Mesenchymal stem cell (in vitro differentiated cells and primary cell): Measurements from ENCODE around the gene HDLBP.

Source experiments
- DNase-seq: peaks from one replicate; pipeline ENCODE4 v3.0.0-alpha.2; 2013
- H2AFZ ChIP-seq: one replicate; pipeline ENCODE4 v1.6.1; 2013; ENCODE audit warnings: low read depth, mild to moderate bottlenecking, control low read depth, inconsistent platforms, low read length, moderate library complexity
- H2AK5ac ChIP-seq: 2 replicates; pipeline ENCODE4 v1.6.1; 2013; ENCODE audit warnings: low read length, moderate library complexity, mild to moderate bottlenecking, inconsistent platforms; ENCODE audit not compliant: severe bottlenecking
- H2BK120ac ChIP-seq: one replicate; pipeline ENCODE4 v1.6.1; 2013; ENCODE audit warnings: low read depth, mild to moderate bottlenecking, inconsistent platforms, low read length, moderate library complexity
- H2BK12ac ChIP-seq, 2 experiments: one replicate each; pipeline ENCODE4 v1.6.1; 2013; ENCODE audit warnings: inconsistent platforms in 2 of 2, low read length in 2 of 2, mild to moderate bottlenecking in 2 of 2, moderate library complexity in 2 of 2, control low read depth in 1 of 2
- H2BK15ac ChIP-seq: one replicate; pipeline ENCODE4 v1.6.1; 2013; ENCODE audit warnings: mild to moderate bottlenecking, low read depth, inconsistent platforms; ENCODE audit not compliant: poor library complexity, severe bottlenecking
- H2BK5ac ChIP-seq: 2 replicates; pipeline ENCODE4 v1.6.1; 2013; ENCODE audit warnings: low read depth, mild to moderate bottlenecking, low read length, control low read depth, inconsistent platforms; ENCODE audit not compliant: poor library complexity, severe bottlenecking
- H3K14ac ChIP-seq, 2 experiments: one replicate each; pipeline ENCODE4 v1.6.1; 2013; ENCODE audit warnings: inconsistent platforms in 2 of 2, low read length in 2 of 2, control low read depth in 1 of 2, mild to moderate bottlenecking in 1 of 2, moderate library complexity in 1 of 2
- H3K18ac ChIP-seq, 2 experiments: one replicate each; pipeline ENCODE4 v1.6.1; 2013; ENCODE audit warnings: inconsistent platforms in 2 of 2, low read length in 2 of 2, control low read depth in 1 of 2, low read depth in 1 of 2, mild to moderate bottlenecking in 1 of 2
- H3K23ac ChIP-seq, 2 experiments: one replicate each; pipeline ENCODE4 v1.6.1; 2013; ENCODE audit warnings: inconsistent platforms in 2 of 2, low read length in 2 of 2, mild to moderate bottlenecking in 2 of 2, moderate library complexity in 2 of 2, control low read depth in 1 of 2
- H3K27ac ChIP-seq: 2 replicates; pipeline ENCODE4 v1.5.1; 2013; ENCODE audit warnings: mild to moderate bottlenecking, moderate library complexity, low read length, control low read depth, inconsistent platforms; ENCODE audit not compliant: poor library complexity, severe bottlenecking
- H3K27me3 ChIP-seq, 2 experiments: 2 replicates each; pipeline versions ENCODE4 v1.6.1 to v1.7.0; 2013; ENCODE audit warnings: low read length in 2 of 2, mild to moderate bottlenecking in 2 of 2, moderate library complexity in 2 of 2, control low read depth in 1 of 2, inconsistent platforms in 1 of 2; ENCODE audit not compliant: control insufficient read depth in 1 of 2, insufficient read depth in 1 of 2
- H3K36me3 ChIP-seq, 2 experiments: 2 replicates each; pipeline versions ENCODE4 v1.6.1 to v1.7.0; 2013; ENCODE audit warnings: low read length in 2 of 2, control low read depth in 1 of 2, inconsistent platforms in 1 of 2, low read depth in 1 of 2, mild to moderate bottlenecking in 1 of 2; ENCODE audit not compliant: insufficient read depth in 2 of 2, control insufficient read depth in 1 of 2
- H3K4ac ChIP-seq, 2 experiments: one replicate each; pipeline ENCODE4 v1.6.1; 2013; ENCODE audit warnings: inconsistent platforms in 2 of 2, low read length in 2 of 2, mild to moderate bottlenecking in 2 of 2, moderate library complexity in 2 of 2, control low read depth in 1 of 2, low read depth in 1 of 2
- H3K4me1 ChIP-seq: 2 replicates; pipeline ENCODE4 v1.6.1; 2013; ENCODE audit warnings: low read depth, low read length, control low read depth; ENCODE audit not compliant: control insufficient read depth, insufficient read depth
- H3K4me2 ChIP-seq: 2 replicates; pipeline ENCODE4 v1.6.1; 2013; ENCODE audit warnings: low read length, mild to moderate bottlenecking, inconsistent platforms; ENCODE audit not compliant: poor library complexity, severe bottlenecking
- H3K4me3 ChIP-seq, 2 experiments: 2 replicates each; pipeline versions ENCODE4 v1.5.1 to v1.7.0; 2013; ENCODE audit warnings: low read length in 2 of 2, mild to moderate bottlenecking in 2 of 2, control low read depth in 1 of 2, low read depth in 1 of 2; ENCODE audit not compliant: insufficient read depth in 1 of 2
- H3K79me1 ChIP-seq: replicated peaks from 2 replicates; pipeline ENCODE4 v1.6.1; 2013; ENCODE audit warnings: mild to moderate bottlenecking, control low read depth, low read length, inconsistent platforms; ENCODE audit not compliant: poor library complexity, severe bottlenecking
- H3K9ac ChIP-seq: 2 replicates; pipeline ENCODE4 v1.7.0; 2013; ENCODE audit warnings: mild to moderate bottlenecking, low read length, moderate library complexity
- H3K9me3 ChIP-seq: 2 replicates; pipeline ENCODE4 v1.7.0; 2013; ENCODE audit warnings: mild to moderate bottlenecking, low read length; ENCODE audit not compliant: control insufficient read depth
- H4K8ac ChIP-seq: one replicate; pipeline ENCODE4 v1.6.1; 2013; ENCODE audit warnings: inconsistent platforms, mild to moderate bottlenecking, low read length, moderate library complexity
- H4K91ac ChIP-seq: one replicate; pipeline ENCODE4 v1.6.1; 2013; ENCODE audit warnings: mild to moderate bottlenecking, low read length, inconsistent platforms
- WGBS: methylation state at CpG from one replicate; pipeline ENCODE4 v1.1.7; 2013; ENCODE audit warnings: mixed read lengths; 5-methylcytosine and 5-hydroxymethylcytosine counted together

Gene HDLBP

DNA sequence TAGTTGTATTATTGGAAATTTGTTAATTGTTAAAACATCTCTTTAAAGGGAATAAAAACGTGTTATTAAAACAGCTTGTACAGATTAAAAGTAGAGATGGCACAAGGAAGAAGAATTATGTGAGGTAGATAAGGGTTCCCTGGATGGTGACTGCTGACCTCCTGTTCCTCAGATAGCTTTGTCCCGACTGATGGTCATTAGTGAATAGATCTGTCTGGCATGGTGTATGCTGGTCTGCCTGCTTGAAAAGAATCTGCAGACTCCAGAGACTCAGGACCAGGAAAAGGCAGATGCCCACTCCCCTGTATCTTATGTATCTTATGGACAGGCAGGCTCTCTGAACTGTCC lies 35.0 kb upstream of the HDLBP start:
- no peak overlapping the region for H4K91ac ChIP-seq
- H3K79me1 ChIP-seq = no peaks in the 10 kb centered on the region
- H3K14ac ChIP-seq = no peak overlapping the region
- no peak overlapping the region for H3K23ac ChIP-seq
- H3K4me1 ChIP-seq = peaks cover 22% of the 10 kb centered on the region
- no peak for DNase-seq
- H2AFZ ChIP-seq = no peak overlapping the region
- no peaks in the 10 kb centered on the region for H3K27me3 ChIP-seq
- 100% methylated on average over 2 of the region's 2 CpGs for WGBS
- peak overlapping the region; percentile 75 for H2BK5ac ChIP-seq
- no peak overlapping the region for H4K8ac ChIP-seq
- no peaks in the 10 kb centered on the region for H3K9me3 ChIP-seq
- peak overlapping the region; percentile 51 for H3K4me2 ChIP-seq
- H3K4me3 ChIP-seq = no peak overlapping the region
- no peak overlapping the region for H2BK15ac ChIP-seq
- peak overlapping the region; percentile 95 for H2AK5ac ChIP-seq
- H3K4ac ChIP-seq = no peak overlapping the region
- H3K18ac ChIP-seq = no peak overlapping the region
- no peak overlapping the region for H2BK120ac ChIP-seq
- H3K36me3 ChIP-seq = peaks cover 45 to 97% of the 10 kb centered on the region in 2 experiments
- no peak overlapping the region for H3K9ac ChIP-seq
- no peak overlapping the region for H2BK12ac ChIP-seq
- peak overlapping the region; percentile 77 for H3K27ac ChIP-seq

DNA sequence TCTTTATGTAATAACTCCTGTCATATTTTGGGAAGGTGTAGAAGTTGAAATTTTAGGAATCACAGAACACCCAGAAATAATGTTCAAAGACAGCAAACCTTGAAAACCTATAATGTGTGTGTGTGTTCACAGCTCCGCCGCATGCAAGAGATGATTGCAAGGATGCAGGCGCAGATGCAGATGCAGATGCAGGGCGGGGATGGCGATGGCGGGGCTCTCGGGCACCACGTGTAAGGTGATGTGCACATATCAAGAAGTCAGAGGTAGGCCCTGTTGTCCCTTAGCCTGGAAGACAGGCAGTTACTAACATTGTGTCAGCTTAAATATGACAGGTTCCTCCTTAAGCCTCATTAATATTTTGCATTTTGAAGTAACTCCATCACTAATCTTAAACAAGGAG lies 34.5 kb upstream of the HDLBP start:
- no peak overlapping the region for H3K14ac ChIP-seq
- H2BK12ac ChIP-seq = no peak overlapping the region
- H3K4me3 ChIP-seq = no peak overlapping the region
- no peak for DNase-seq
- peaks cover 41 to 99% of the 10 kb centered on the region in 2 experiments for H3K36me3 ChIP-seq
- H3K4ac ChIP-seq = no peak overlapping the region
- no peak overlapping the region for H2BK5ac ChIP-seq
- H3K4me2 ChIP-seq = no peak overlapping the region
- H3K9ac ChIP-seq = no peak overlapping the region
- H3K23ac ChIP-seq = no peak overlapping the region
- H3K4me1 ChIP-seq = peaks cover 18% of the 10 kb centered on the region
- H2BK120ac ChIP-seq = no peak overlapping the region
- no peak overlapping the region for H2AK5ac ChIP-seq
- peak overlapping the region; percentile 29 for H3K27ac ChIP-seq
- WGBS = 96% methylated on average over 8 of the region's 8 CpGs
- H2BK15ac ChIP-seq = no peak overlapping the region
- no peaks in the 10 kb centered on the region for H3K27me3 ChIP-seq
- no peak overlapping the region for H2AFZ ChIP-seq
- no peak overlapping the region for H4K8ac ChIP-seq
- no peak overlapping the region for H4K91ac ChIP-seq
- H3K9me3 ChIP-seq = no peaks in the 10 kb centered on the region
- no peak overlapping the region for H3K18ac ChIP-seq
- H3K79me1 ChIP-seq = peaks cover 1% of the 10 kb centered on the region

DNA sequence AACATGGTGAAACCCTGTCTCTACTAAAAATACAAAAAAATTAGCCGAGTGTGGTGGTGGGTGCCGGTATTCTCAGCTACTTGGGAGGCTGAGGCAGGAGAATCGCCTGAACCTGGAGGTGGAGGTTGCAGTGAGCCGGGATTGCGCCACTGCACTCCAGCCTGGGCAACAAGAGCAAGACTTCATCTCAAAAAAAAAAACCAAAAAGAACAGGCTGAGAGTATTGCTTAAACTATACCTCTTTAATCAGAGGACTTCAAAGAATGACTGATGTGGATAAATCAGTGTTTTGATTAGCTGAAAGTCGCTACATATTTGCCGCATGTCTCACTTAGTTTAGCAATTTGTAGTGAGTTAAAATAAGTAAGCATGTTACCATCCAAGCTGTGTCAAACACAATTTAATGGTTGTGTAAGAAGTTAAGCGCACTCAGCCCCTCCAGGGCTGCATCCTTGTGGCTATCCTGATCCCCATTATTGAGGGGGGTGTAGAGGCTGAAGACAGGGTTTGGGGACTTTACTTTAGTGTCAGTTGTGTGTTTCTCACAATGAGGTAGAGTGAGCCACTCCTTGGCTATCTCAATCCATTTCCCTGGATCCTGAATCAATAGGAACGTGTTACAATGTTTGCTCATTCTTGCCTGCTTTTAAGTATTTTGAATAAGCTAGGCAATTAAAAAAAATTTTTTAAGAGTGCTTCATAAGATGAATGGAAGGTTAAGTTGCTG lies 29.6 kb upstream of the HDLBP start:
- Histone ChIP-seq H3K18ac (no peak overlapping the region), H4K8ac (no peak overlapping the region), H3K14ac (no peak overlapping the region), H3K4ac (no peak overlapping the region), H3K27ac (peak overlapping the region; percentile 44), H2BK5ac (no peak overlapping the region), H2BK12ac (no peak overlapping the region), H2AK5ac (no peak overlapping the region), H2BK15ac (no peak overlapping the region), H2BK120ac (no peak overlapping the region), H3K4me2 (no peak overlapping the region), H3K23ac (no peak overlapping the region), H3K9me3 (no peaks in the 10 kb centered on the region), H2AFZ (no peak overlapping the region), H3K27me3 (no peaks in the 10 kb centered on the region), H3K4me3 (no peak overlapping the region), H3K79me1 (peaks cover 11% of the 10 kb centered on the region), H4K91ac (no peak overlapping the region), H3K9ac (no peak overlapping the region), H3K36me3 (peaks cover 59 to 95% of the 10 kb centered on the region in 2 experiments), H3K4me1 (peaks cover 6% of the 10 kb centered on the region)
- 93% methylated on average over 7 of the region's 9 CpGs for WGBS
- peak; percentile 16 for DNase-seq

DNA sequence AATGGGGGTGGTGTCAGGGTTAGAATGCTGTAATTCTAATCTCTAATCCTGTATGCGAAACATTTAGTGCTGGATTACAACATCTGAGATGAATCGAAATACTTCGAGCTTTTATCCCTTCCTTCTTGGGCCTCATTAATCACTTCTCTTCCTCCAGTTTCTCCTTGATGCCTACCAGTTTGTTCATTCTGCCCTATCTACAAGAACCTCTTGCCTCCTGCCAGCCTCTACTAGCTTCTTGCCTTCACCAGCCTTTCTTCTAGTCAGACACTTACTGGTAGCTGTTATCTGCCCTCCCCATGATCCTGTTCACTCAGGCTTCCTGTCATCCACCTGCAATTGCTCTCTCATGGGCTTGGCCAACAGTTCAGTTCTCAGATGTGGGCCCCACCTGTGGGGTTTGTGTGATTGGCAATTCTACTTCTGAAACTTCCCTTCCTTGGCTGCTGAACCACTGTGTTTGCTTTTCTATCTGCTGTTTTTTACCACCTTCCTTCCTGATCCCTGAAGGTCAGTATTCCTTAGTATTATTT lies 25.2 kb upstream of the HDLBP start:
- Histone ChIP-seq H4K8ac (no peak overlapping the region), H3K4me1 (peaks cover 10% of the 10 kb centered on the region), H3K4me3 (no peak overlapping the region), H3K27me3 (no peaks in the 10 kb centered on the region), H3K27ac (no peak overlapping the region), H2BK15ac (no peak overlapping the region), H2AFZ (no peak overlapping the region), H2BK5ac (no peak overlapping the region), H3K4ac (no peak overlapping the region), H3K18ac (no peak overlapping the region), H3K9me3 (no peaks in the 10 kb centered on the region), H3K9ac (no peak overlapping the region), H2BK120ac (no peak overlapping the region), H3K36me3 (peaks cover 43 to 89% of the 10 kb centered on the region in 2 experiments), H3K79me1 (peaks cover 13% of the 10 kb centered on the region), H3K23ac (no peak overlapping the region), H2AK5ac (no peak overlapping the region), H2BK12ac (no peak overlapping the region), H4K91ac (no peak overlapping the region), H3K4me2 (no peak overlapping the region), H3K14ac (no peak overlapping the region)
- no peak for DNase-seq
- WGBS = 98% methylated on average over 3 of the region's 3 CpGs
